OCI-LY3 (cell line): ENCODE measurements around the gene TNFRSF4.

ENCODE experiments used
- EZH2phosphoT487 ChIP-seq: fragments of 200-600 bp; shearing (Covaris generic); IDR thresholded peaks from 2 replicates; pipeline ENCODE4 v1.6.1; 2018; ENCODE audit warnings: antibody characterized with exemption, mixed run types, low read depth
- TF ChIP-seq, protein P1 (sequence below): fragments of 200-600, 300-600 bp; sonication (generic); IDR thresholded peaks from 2 replicates; pipeline ENCODE4 v1.5.1; 2014; ENCODE audit warnings: antibody characterized with exemption, low read length, low read depth

DNA sequence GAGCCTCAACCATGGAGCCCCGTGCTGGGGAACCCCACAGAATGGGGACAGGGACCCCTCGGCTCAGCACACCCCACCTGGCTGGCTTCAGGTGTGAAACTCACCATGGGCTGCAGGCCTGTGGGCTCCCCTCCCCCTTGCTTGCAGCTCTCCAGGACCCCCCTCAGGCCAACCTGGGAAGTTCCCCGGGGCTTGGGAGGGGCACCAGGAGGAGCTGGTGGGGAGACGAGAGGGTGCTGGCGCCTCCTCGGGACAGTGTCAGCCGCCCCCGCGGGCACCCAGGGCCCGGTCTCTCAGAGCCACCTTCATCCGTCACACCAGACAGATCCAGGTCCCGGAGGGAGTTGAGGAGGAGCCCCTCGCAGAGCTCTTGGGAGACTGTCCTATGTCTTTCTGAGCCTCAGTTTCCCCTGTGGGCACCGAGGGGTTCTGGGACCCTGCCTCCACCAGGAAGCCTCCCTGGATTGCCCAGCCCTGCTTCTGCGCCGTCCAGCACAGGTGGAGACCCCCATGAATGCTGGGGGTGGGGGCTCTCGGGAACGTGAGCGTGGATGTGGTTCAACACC is 6.9 kb downstream of the TNFRSF4 start:
- TF ChIP-seq, protein P1, sequence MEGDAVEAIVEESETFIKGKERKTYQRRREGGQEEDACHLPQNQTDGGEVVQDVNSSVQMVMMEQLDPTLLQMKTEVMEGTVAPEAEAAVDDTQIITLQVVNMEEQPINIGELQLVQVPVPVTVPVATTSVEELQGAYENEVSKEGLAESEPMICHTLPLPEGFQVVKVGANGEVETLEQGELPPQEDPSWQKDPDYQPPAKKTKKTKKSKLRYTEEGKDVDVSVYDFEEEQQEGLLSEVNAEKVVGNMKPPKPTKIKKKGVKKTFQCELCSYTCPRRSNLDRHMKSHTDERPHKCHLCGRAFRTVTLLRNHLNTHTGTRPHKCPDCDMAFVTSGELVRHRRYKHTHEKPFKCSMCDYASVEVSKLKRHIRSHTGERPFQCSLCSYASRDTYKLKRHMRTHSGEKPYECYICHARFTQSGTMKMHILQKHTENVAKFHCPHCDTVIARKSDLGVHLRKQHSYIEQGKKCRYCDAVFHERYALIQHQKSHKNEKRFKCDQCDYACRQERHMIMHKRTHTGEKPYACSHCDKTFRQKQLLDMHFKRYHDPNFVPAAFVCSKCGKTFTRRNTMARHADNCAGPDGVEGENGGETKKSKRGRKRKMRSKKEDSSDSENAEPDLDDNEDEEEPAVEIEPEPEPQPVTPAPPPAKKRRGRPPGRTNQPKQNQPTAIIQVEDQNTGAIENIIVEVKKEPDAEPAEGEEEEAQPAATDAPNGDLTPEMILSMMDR: no peak
- TF ChIP-seq EZH2phosphoT487: no peak
